GM12878 (cell line): ENCODE measurements around the gene SNCA.

Experiments used
- CBFB ChIP-seq: IDR thresholded peaks from 2 replicates; pipeline ENCODE4 v1.6.1; 2016; ENCODE audit warnings: antibody characterized with exemption, low read depth
- CTCF ChIP-seq, 3 experiments: IDR thresholded peaks in 2 of 3; conservative IDR thresholded peaks in 1 of 3; 2 replicates each; pipeline ENCODE4 v1.5.1; 2011; ENCODE audit warnings: low read depth in 3 of 3, low read length in 3 of 3, mild to moderate bottlenecking in 3 of 3, control low read depth in 2 of 3, moderate library complexity in 2 of 3, inconsistent platforms in 1 of 3, mixed read lengths in 1 of 3; ENCODE audit not compliant: control insufficient read depth in 2 of 3, insufficient read depth in 1 of 3; ENCODE audit errors: extremely low read depth in 1 of 3
- JUND ChIP-seq: IDR thresholded peaks from 2 replicates; pipeline ENCODE4 v1.6.1; 2012; ENCODE audit warnings: low read depth, mild to moderate bottlenecking, low read length, improper control_type of control experiment, moderate library complexity
- LARP7 ChIP-seq: fragments of 450-650 bp; IDR thresholded peaks from 2 replicates; pipeline ENCODE4 v1.6.1; 2017; ENCODE audit warnings: mild to moderate bottlenecking
- NFIC ChIP-seq: IDR thresholded peaks from 2 replicates; pipeline ENCODE4 v1.6.1; 2012; ENCODE audit warnings: low read depth, mild to moderate bottlenecking, inconsistent platforms, low read length, moderate library complexity
- POLR2AphosphoS5 ChIP-seq: IDR thresholded peaks from 2 replicates; pipeline ENCODE4 v1.6.1; 2011; ENCODE audit warnings: mild to moderate bottlenecking, low read length, inconsistent platforms
- SREBF1 ChIP-seq: IDR thresholded peaks from 2 replicates; pipeline ENCODE4 v1.6.1; 2012; ENCODE audit warnings: mild to moderate bottlenecking, low read length

GRCh38 chr4:89836031-89836745 lies 773 bp downstream of the SNCA start:
- no peak for TF ChIP-seq CTCF (IDR thresholded peaks at IDR 0.05 in 2 of 3, conservative IDR thresholded peaks at IDR 0.05 in 1 of 3; ENCODE audit: control insufficient read depth in 2 of 3, extremely low read depth in 1 of 3, insufficient read depth in 1 of 3, low read depth in 3 of 3, low read length in 3 of 3)
- no peak for TF ChIP-seq POLR2AphosphoS5
- TF ChIP-seq CBFB = no peak
- TF ChIP-seq JUND = no peak
- TF ChIP-seq LARP7 = no peak
- no peak for TF ChIP-seq NFIC
- TF ChIP-seq SREBF1 = no peak
